Measurements from ENCODE around the gene GOSR1.
"Not testable (repeated sequence)": the region's sequence is repeated elsewhere in the genome, so short reads cannot be mapped to it uniquely, and the experiment has no call there.

Gene GOSR1

DNA sequence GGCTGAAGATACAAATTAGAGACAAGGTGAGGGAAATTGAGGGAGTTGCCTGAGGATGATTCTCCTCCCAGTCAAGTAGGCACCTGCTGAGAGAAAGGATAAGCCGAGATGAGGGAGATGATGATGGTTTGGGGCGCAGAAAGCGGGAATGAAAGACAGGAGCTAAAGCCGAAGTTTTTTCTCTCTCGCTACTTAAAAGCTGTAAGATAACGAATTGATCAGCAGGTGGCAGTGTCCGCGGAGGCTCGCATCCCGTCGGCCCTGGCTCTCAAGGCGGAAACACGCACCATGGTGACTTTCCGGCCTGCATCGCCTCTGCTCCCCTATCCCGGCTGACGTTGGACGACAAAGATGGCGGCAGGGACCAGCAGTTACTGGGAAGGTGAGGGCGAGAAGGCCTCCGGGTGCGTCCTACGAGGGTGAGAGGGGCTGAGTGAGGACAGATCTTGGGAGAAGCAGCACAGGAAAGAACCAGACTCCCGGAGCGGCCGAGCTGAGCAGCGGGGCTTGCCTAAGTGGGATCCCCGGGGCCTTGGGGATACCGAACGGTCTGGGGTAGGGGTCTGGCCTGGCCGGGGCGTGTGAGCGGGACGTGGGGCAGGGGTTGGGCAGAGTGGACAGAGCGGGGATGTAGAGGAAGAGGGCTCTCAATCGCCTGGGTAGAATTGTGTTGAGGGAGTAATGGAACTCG is at the start of gene GOSR1:
TSS of gene GOSR1 (plus strand) at position 326 of the 691 bp plus-strand sequence. CDS start at position 352, 26 bp downstream.
- DNase-seq: peak; percentile 93

- no peak for DNase-seq
These were observed 49.6 kb upstream of the GOSR1 start for GRCh38 chr17:30427611-30428010.

GRCh38 chr17:30429155-30429554 is 48.1 kb upstream of the GOSR1 start:
- no peak for DNase-seq

DNA sequence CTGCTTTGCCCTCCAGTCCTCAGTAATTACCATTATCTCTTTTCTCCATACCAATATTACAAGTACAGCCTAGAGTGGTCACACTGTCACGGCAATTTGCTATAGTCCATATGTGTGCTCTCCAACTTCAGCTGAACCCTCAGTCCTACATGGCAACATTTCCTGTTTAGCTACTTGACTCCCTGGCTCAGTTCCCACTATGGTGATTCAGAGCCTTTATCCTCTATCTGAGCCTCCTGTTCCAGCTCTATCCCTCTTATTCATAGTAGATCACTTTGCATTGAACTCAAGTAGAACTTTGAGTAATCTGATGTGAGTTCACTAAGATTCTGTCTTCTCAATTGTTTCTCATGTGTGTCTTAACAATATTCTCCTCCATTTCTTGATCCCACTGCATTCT is 43.7 kb upstream of the GOSR1 start:
- DNase-seq: no peak

DNA sequence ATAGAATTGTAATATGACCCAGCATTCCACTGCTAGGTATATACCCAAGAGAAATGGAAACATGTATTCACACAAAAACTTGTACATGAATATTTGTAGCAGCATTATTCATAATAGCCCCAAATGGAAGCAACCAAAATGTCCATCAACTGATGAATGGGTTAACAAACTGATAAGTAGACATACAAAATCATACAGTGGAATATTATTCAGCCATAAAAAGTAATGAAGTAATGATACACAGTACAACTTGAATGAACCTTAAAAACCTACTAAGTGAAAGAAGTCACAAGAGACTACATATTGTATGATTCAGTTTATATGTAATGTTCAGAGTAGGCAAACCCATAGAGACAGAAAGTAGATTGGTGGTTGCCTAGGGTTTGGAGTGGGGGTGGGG is 40.5 kb upstream of the GOSR1 start:
- DNase-seq: no peak

DNA sequence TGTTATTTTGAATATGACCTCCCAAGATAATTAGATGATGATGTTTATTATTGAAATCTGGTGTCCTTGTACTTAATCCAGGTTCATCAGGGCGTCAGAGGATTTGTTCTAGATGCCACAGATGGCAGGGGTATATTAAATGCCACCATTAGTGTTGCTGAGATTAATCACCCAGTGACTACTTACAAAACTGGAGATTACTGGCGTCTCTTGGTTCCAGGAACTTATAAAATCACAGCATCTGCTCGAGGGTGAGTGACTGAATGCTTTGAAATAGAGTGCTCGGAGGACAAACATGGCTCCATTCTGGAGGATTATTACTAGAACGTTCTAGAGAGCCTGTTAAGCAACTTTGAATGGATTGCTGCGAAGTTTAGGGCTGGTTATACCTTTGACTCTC is 33.5 kb upstream of the GOSR1 start:
- no peak for DNase-seq

GRCh38 chr17:30446640-30447039 is 30.6 kb upstream of the GOSR1 start:
- not testable (repeated sequence) for DNase-seq

DNA sequence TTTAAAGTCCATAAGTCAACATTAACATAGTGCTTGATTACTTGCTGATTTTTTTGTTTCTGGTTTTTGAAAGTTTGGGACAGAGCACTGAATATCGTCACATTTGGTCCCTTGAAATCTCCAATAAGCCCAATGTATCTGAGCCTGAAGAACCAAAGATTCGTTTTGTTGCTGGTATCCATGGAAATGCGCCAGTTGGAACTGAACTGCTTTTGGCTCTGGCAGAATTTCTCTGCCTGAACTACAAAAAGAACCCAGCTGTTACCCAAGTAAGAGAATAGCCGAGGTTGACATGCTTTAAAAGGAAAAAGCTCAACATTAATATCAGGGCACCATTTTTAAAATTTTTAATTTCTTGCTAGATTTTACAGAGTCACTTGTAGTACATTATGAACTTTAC is 27.7 kb upstream of the GOSR1 start:
- no peak for DNase-seq

DNA sequence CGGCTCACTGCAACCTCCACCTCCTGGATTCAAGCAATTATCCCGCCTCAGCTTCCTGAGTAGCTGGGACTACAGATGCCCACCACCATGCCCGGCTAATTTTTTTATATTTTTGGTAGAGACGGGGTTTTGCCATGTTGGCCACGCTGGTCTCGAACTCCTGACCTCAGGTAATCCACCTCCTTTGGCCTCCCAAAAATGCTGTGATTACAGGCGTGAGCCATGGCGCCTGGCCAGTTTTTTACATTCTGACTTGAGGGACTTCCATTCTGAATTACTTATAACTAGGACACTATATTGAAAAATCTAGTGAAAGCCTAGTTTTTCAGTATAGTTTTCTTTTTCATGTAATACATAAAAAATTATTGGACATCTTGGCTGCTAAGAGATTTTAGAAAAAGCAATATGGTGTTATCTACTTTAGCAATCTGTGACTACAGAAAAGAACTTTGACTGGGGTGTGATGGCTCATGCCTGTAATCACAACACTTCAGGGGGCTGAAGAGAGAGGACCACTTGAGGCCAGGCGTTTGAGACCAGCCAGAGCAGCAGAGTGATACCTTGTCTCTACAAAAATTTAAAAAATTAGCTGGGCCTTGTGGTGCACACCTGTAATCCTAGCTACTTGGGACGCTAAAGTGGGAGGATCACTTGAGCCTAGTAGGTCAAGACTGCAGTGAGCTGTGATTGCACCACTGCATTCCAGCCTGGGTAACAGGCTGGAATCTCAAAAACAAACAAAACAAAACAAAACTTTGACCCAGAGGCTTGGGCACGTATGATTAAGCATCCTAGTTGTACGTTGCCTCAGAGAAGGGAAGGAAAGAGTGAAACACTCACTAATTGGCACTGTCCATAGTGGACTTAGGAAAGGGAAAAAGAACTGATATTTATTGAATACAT is 26.8 kb upstream of the GOSR1 start:
- no peak for DNase-seq

DNA sequence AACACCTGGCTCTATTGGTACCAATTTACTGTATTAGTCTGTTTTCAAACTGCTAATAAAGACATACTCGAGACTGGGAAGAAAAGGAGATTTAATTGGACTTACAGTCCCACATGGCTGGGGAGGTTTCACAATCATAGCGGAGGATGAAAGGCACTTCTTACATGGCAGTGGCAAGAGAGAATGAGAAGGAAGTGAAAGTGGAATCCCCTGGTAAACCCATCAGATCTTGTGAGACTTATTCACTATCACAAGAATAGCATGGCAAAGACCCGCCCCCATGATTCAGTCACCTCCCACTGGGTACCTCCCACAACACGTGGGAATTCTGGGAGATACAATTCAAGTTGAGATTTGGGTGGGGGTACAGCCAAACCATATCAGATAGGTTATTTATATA is 22.6 kb upstream of the GOSR1 start:
- no peak for DNase-seq

DNA sequence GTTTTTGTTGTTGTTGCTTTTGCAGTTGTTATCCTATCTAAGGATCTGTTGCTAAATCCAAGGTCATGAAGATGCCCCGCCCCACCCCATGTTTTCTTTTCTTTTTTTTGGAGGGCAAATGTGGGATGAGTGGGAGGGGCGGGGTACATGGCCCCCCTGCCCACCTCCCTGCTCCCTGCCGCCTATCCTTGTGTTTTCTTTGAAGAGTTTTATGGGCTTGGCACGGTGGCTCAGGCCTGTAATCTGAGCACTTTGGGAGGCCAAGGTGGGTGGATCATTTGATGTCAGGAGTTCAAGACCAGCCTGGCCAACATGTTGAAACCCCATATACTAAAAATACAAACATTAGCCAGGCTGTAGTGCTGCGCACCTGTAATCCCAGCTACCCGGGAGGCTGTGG is 18.8 kb upstream of the GOSR1 start:
- DNase-seq: no peak

GRCh38 chr17:30458797-30459413 is 18.3 kb upstream of the GOSR1 start:
- not testable (repeated sequence) for DNase-seq

DNA sequence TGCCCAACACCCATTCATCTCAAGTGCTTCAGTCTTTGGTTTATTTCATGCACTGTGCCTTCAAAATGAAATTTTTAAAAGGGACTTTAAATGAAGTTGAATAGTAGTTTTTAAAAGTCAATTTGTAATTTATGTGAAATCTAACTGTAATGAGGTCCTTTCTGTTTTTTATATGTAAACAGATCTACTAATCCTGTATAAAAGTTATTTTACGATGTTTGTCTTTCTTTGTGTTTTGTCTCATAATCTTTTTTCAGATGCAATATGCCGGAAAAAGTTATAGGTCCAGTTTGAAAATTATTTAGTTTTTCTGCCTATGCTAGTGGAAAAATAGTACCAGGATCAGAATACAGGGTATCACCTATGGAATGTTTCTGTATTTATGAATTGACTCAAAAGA is 8.7 kb upstream of the GOSR1 start:
- DNase-seq: no peak

DNA sequence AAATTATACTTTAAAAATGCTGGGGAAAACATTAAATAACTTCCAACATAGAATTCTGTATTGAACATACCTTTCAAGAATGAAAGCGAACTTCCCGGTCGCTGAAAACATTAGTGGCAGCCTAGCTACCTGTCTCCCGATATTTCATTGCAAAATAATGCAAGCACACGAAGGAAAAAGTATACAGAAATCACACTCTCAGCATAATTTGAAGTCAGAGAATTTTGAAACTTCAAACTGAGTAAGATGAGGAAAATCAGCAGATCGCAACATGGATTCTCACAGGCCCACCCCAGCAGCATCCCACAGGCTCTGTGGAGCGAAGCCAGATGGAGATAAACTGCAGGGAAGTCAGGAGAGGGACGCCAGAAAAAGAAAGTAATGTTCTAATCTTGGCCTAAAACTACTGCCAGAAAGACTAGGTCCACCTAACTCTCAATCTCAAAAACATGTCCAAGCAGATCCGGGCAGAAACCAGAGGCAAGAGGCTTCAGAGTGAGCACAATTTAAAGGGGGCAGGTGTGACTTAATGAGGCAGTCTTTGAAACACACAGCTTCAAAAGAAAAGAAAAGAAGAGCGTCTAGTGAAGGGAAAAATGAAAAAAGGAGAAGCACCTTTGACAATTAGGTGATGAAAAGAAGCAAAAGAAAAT is 4.8 kb upstream of the GOSR1 start:
- DNase-seq: no peak

DNA sequence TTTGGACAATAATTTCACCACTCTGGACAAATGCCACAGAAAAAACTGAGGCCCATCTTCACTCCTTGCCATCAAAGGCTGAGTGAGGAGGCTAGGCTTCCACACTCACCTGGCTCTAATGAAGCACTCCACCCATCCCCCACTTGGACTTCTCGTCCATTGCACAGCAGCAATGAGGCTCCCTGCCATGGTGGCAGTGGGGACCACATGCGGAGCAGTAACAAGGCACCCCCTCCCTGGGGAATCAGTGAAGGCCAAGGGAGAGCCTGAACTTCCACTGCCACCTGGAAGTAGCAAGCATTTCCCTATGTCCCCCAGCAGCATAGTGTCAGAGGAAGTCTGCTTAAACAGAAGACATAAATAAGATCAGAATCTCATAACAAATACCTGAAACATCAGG is 2.0 kb upstream of the GOSR1 start:
- DNase-seq: no peak

- no peak for DNase-seq
These were observed 504 bp upstream of the GOSR1 start for GRCh38 chr17:30476726-30477082.

- no peak for DNase-seq
These were observed 537 bp downstream of the GOSR1 start for GRCh38 chr17:30477774-30478115.

- DNase-seq: no peak
These were observed 5.3 kb downstream of the GOSR1 start for GRCh38 chr17:30482555-30482954.

GRCh38 chr17:30483159-30483558 is 6.0 kb downstream of the GOSR1 start:
- no peak for DNase-seq

- DNase-seq: no peak
These were observed 16.6 kb downstream of the GOSR1 start for GRCh38 chr17:30493780-30494179.

DNA sequence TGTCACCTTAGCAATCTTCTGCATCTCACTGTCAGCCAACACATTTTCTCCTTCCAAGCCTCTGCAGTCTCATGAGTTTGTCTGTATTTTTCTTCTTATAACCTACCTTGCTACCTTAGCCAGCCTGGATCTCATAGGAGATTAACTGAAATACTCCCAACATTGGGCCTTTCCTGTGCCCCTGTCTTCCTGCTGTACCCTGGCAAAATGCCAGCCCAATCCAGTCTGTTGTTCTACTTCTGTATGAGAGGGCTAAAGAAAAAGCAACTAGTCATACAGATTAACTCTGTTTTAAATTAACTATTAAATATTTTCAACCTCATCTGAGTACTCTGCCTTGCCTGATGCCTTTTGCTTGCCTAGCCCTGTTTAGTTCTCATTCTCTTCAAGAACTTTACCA is 18.4 kb downstream of the GOSR1 start:
- DNase-seq: no peak

GRCh38 chr17:30503558-30503957 is 26.4 kb downstream of the GOSR1 start:
- no peak for DNase-seq

- no peak for DNase-seq
These were observed 28.7 kb downstream of the GOSR1 start for GRCh38 chr17:30505868-30506417.

All from right forelimb (tissue), 1 donor.